HPDE6-E6E7 (cell line): ENCODE measurements around the gene GGTLC2.

Source experiments
- DNase-seq: peaks from one replicate; pipeline ENCODE4 v3.0.0; 2011; ENCODE audit warnings: missing footprints; ENCODE audit errors: extremely low spot score

Gene GGTLC2

GRCh38 chr22:22691716-22692701, 47.6 kb downstream of the GGTLC2 start:
- no peak for DNase-seq

DNA sequence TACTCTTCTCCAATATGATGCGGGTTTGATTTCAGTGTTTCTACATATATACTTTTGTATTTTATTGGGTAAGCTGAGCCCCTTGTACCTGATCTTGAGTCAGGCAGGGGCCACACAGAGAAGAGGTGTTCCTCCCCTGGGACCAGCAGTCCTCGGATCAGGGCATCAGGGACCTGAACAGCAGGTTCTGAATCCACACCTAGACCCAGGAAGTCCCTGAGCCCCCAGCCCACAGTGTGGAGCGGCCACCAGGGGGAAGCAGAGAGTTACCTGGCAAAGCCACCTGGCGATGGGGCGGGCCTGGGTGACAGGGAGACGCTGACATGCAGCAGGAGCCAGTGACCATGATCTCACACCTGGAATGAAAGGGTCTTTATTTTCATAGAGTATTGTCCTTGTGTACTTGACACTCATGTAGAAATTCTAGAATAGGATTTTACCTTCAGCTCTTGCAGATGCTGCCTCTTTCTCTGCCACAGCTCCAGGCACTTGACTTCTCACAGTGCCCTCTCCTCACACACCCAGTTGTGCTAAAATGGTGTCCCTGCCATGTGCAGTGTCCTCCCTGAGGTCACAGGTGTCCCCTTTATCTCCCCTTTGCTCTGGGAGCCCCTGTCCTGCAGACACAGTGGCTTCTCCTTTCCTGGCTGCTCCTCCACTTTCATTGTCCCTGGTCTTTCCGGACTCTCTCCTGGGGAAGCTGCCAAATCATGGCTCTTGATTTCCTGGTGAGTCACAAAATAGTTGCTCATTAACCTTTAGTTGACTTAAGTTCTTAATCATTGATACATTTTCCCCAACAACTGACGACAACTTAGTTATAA, 48.5 kb downstream of the GGTLC2 start:
- DNase-seq = no peak

DNA sequence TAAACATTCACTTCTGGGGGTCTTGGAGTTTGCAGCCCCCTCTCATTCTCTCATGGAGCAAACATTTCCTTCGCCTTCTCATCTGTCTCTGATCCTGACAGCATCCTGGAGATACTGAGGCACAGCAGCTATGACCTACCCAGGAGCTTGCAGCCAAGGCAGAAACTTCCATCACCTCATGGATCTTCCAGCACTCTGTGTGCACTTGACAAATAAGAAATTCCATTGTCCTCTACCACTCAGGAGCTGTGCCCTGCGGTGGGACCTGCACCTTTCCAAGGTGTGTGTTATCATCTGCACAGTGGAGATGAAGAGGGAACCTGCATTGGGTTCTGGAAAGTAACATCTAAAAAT, 49.1 kb downstream of the GGTLC2 start:
- no peak for DNase-seq

DNA sequence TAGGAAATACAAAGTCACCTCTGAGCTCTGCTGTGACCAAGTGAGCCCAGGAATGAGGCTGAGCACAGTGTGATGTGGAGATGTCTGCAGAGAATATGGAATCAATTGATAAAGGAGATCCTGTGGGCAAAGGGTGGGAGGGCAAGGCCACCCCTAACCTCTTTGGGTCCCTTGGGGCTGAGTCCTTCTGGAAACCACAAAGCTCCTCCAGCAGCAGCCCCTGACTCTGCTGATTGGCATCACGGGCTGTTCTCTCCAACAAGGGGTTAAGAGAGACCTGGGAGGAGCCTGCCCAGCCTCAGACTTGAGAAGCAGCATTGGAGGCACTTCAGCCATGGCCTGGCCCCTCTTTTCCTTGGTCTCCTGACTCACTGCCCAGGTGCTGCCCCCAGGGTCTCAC, 49.7 kb downstream of the GGTLC2 start:
- DNase-seq = no peak

- DNase-seq = no peak
Measured at GRCh38 chr22:22696104-22696503, 51.7 kb downstream of the GGTLC2 start.
